H1 (cell line): ENCODE data around the gene SLU7. TPM values are rescaled to one million over a fixed set of nuclear protein-coding genes. Genes with fewer than 3 reads are reported as not detected.
A peak's percentile ranks its signal among the peaks of the same experiment; 100 is the strongest.

Experiments
- CTCF ChIA-PET: fragments of 300-600 bp; sonication (Branson Sonifier 250); formaldehyde crosslinking; loops from one replicate; lab custom pipeline; 2021; ENCODE audit not compliant: partially characterized antibody; lab: Charles Lee
- POLR2A ChIA-PET: fragments of 300-600 bp; sonication (Branson Sonifier 250); formaldehyde crosslinking; loops from one replicate; lab custom pipeline; 2021; ENCODE audit warnings: inconsistent platforms; ENCODE audit not compliant: partially characterized antibody; lab: Charles Lee
- DNase-seq, 2 experiments: peaks; one replicate each; pipeline versions ENCODE4 v3.0.0 to v3.0.0-alpha.2; 2010 to 2022; ENCODE audit warnings: low spot score in 2 of 2, low read depth in 1 of 2, mixed read lengths in 1 of 2
- FAIRE-seq: peaks from 2 replicates; lab custom pipeline; 2011; peaks lifted over from hg19 to GRCh38; lab: Jason Lieb, UNC
- H2AFZ ChIP-seq: 2 replicates; pipeline ENCODE4 v1.8.1; 2012; ENCODE audit warnings: low read length, inconsistent platforms
- H2AK5ac ChIP-seq: 2 replicates; pipeline ENCODE4 v1.6.1; 2013; ENCODE audit warnings: low read depth, low read length
- H2BK120ac ChIP-seq: replicated peaks from 2 replicates; pipeline ENCODE3; 2013; ENCODE audit warnings: low read depth, low read length, inconsistent platforms
- H2BK12ac ChIP-seq: 2 replicates; pipeline ENCODE4 v1.6.1; 2013; ENCODE audit warnings: low read depth, low read length
- H2BK15ac ChIP-seq: 2 replicates; pipeline ENCODE4 v1.6.1; 2013; ENCODE audit warnings: low read length
- H2BK20ac ChIP-seq: 2 replicates; pipeline ENCODE4 v1.6.1; 2013; ENCODE audit warnings: low read length
- H2BK5ac ChIP-seq: 2 replicates; pipeline ENCODE4 v1.6.1; 2013; ENCODE audit warnings: low read depth, low read length
- H3K14ac ChIP-seq: 2 replicates; pipeline ENCODE4 v1.6.1; 2013; ENCODE audit warnings: inconsistent platforms; ENCODE audit not compliant: insufficient read length
- H3K18ac ChIP-seq: 2 replicates; pipeline ENCODE4 v1.6.1; 2013; ENCODE audit warnings: low read length; ENCODE audit errors: extremely low read depth
- H3K23ac ChIP-seq: 2 replicates; pipeline ENCODE4 v1.6.1; 2013; ENCODE audit warnings: inconsistent platforms; ENCODE audit not compliant: insufficient read length
- H3K23me2 ChIP-seq: 2 replicates; pipeline ENCODE4 v1.6.1; 2013; ENCODE audit warnings: low read depth, low read length
- H3K27ac ChIP-seq: 2 replicates; pipeline ENCODE4 v1.6.1; 2011; ENCODE audit warnings: low read depth, low read length, inconsistent platforms
- H3K27me3 ChIP-seq, 4 experiments: replicated peaks in 1 of 4; 1 replicate in 1 of 4; 2 replicates in 3 of 4; pipeline versions ENCODE4 v1.6.1 to v1.8.1; 2011 to 2013; ENCODE audit warnings: low read length in 3 of 4, mild to moderate bottlenecking in 3 of 4, inconsistent platforms in 2 of 4, mixed read lengths in 2 of 4, moderate library complexity in 1 of 4; ENCODE audit not compliant: control insufficient read depth in 3 of 4, insufficient read depth in 3 of 4; ENCODE audit errors: extremely low read depth in 1 of 4
- H3K36me3 ChIP-seq, 4 experiments: 2 replicates each; pipeline versions ENCODE4 v1.6.1 to v1.8.1; 2011 to 2013; ENCODE audit warnings: mild to moderate bottlenecking in 4 of 4, low read length in 3 of 4, moderate library complexity in 2 of 4, control low read depth in 1 of 4, inconsistent platforms in 1 of 4; ENCODE audit not compliant: insufficient read depth in 4 of 4, control insufficient read depth in 2 of 4
- H3K4ac ChIP-seq: replicated peaks from 2 replicates; pipeline ENCODE3; 2013; ENCODE audit warnings: low read length, low read depth, mixed read lengths, inconsistent platforms; ENCODE audit not compliant: insufficient read length
- H3K4me1 ChIP-seq, 4 experiments: replicated peaks in 1 of 4; 1 replicate in 1 of 4; 2 replicates in 3 of 4; pipeline versions ENCODE4 v1.6.1 to v1.8.1; 2011 to 2013; ENCODE audit warnings: low read length in 3 of 4, inconsistent platforms in 2 of 4, mixed read lengths in 1 of 4; ENCODE audit not compliant: insufficient read depth in 4 of 4, control insufficient read depth in 3 of 4
- H3K4me2 ChIP-seq, 2 experiments: 2 replicates each; pipeline versions ENCODE4 v1.6.1 to v1.8.1; 2011 to 2013; ENCODE audit warnings: low read depth in 2 of 2, low read length in 2 of 2, control low read depth in 1 of 2, inconsistent platforms in 1 of 2, mild to moderate bottlenecking in 1 of 2; ENCODE audit not compliant: insufficient read depth in 1 of 2
- H3K4me3 ChIP-seq, 4 experiments: fragments of 200-600, 300-600 bp in 1 of 4; sonication (generic), shearing (Covaris generic), sonication (Bioruptor Twin) in 1 of 4; 2 replicates each; pipeline versions ENCODE4 v1.5.1 to v1.8.1; 2011 to 2016; ENCODE audit warnings: low read length in 4 of 4, low read depth in 3 of 4, control low read depth in 2 of 4, inconsistent platforms in 2 of 4, mild to moderate bottlenecking in 2 of 4, mixed read lengths in 1 of 4, moderate library complexity in 1 of 4; ENCODE audit not compliant: insufficient read depth in 2 of 4; ENCODE audit errors: extremely low read depth in 1 of 4
- H3K56ac ChIP-seq: replicated peaks from 2 replicates; pipeline ENCODE3; 2013; ENCODE audit warnings: low read depth, mild to moderate bottlenecking, mixed read lengths, low read length, inconsistent platforms; ENCODE audit not compliant: insufficient read length
- H3K79me1 ChIP-seq: 2 replicates; pipeline ENCODE4 v1.6.1; 2013; ENCODE audit warnings: low read depth, low read length, control low read depth
- H3K79me2 ChIP-seq, 2 experiments: 2 replicates each; pipeline versions ENCODE4 v1.6.1 to v1.8.1; 2012 to 2013; ENCODE audit warnings: low read length in 2 of 2, mild to moderate bottlenecking in 2 of 2, inconsistent platforms in 1 of 2; ENCODE audit not compliant: insufficient read depth in 2 of 2, control insufficient read depth in 1 of 2
- H3K9ac ChIP-seq, 4 experiments: replicated peaks in 1 of 4; 1 replicate in 1 of 4; 2 replicates in 3 of 4; pipeline versions ENCODE4 v1.6.1 to v1.8.1; 2011 to 2013; ENCODE audit warnings: low read depth in 3 of 4, low read length in 3 of 4, control low read depth in 2 of 4, mild to moderate bottlenecking in 2 of 4, moderate library complexity in 2 of 4, inconsistent platforms in 1 of 4; ENCODE audit errors: extremely low read depth in 1 of 4
- H3K9me3 ChIP-seq, 2 experiments: 2 replicates each; pipeline versions ENCODE4 v1.6.1 to v1.8.1; 2012 to 2013; ENCODE audit warnings: mild to moderate bottlenecking in 2 of 2, moderate library complexity in 2 of 2, control low read depth in 1 of 2, inconsistent platforms in 1 of 2, low read depth in 1 of 2, low read length in 1 of 2, mixed read lengths in 1 of 2; ENCODE audit not compliant: insufficient read depth in 2 of 2
- H4K20me1 ChIP-seq, 2 experiments: replicated peaks in 1 of 2; 2 replicates each; pipeline versions ENCODE3 to v1.8.1; 2011 to 2013; ENCODE audit warnings: inconsistent platforms in 2 of 2, low read length in 2 of 2, mild to moderate bottlenecking in 1 of 2; ENCODE audit not compliant: insufficient read depth in 2 of 2, control insufficient read depth in 1 of 2
- H4K5ac ChIP-seq: 2 replicates; pipeline ENCODE4 v1.6.1; 2013; ENCODE audit warnings: low read length, low read depth, mixed read lengths, inconsistent platforms; ENCODE audit not compliant: insufficient read length
- H4K8ac ChIP-seq: 2 replicates; pipeline ENCODE4 v1.8.0; 2013; ENCODE audit warnings: mild to moderate bottlenecking, moderate library complexity, low read length, inconsistent platforms; ENCODE audit not compliant: insufficient read depth; ENCODE audit errors: extremely low read depth
- H4K91ac ChIP-seq: replicated peaks from 2 replicates; pipeline ENCODE3; 2013; ENCODE audit warnings: low read length, mixed read lengths, inconsistent platforms; ENCODE audit not compliant: insufficient read length
- ASH2L ChIP-seq: fragments of 200-600, 300-600 bp; sonication (generic); IDR thresholded peaks from one replicate; pipeline ENCODE4 v1.7.1; 2017; ENCODE audit warnings: low read length
- BCL11A ChIP-seq, 2 experiments: IDR thresholded peaks; one replicate each; pipeline ENCODE4 v1.6.1; 2011; ENCODE audit warnings: low read depth in 2 of 2, low read length in 2 of 2, mild to moderate bottlenecking in 2 of 2
- CTBP2 ChIP-seq: IDR thresholded peaks from 2 replicates; pipeline ENCODE4 v1.7.0; 2011; ENCODE audit warnings: borderline replicate concordance, mild to moderate bottlenecking, moderate library complexity, mixed read lengths, low read length; ENCODE audit not compliant: insufficient read depth, insufficient read length
- GTF2F1 ChIP-seq: IDR thresholded peaks from 2 replicates; pipeline ENCODE4 v1.6.1; 2012; ENCODE audit warnings: low read depth, low read length, improper control_type of control experiment, borderline replicate concordance
- JUND ChIP-seq: IDR thresholded peaks from 2 replicates; pipeline ENCODE4 v1.6.1; 2011; ENCODE audit warnings: mild to moderate bottlenecking, improper control_type of control experiment, low read length
- KDM4A ChIP-seq: IDR thresholded peaks from one replicate; pipeline ENCODE4 v1.7.1; 2012; ENCODE audit warnings: low read depth, mild to moderate bottlenecking, moderate library complexity, low read length, inconsistent platforms; ENCODE audit not compliant: severe bottlenecking
- KDM5A ChIP-seq: fragments of 200-600 bp; IDR thresholded peaks from 2 replicates; pipeline ENCODE4 v1.7.1; 2012; ENCODE audit warnings: mild to moderate bottlenecking, low read length, inconsistent platforms, mixed read lengths
- MAFK ChIP-seq: IDR thresholded peaks from 2 replicates; pipeline ENCODE4 v1.6.1; 2012; ENCODE audit warnings: low read depth, mild to moderate bottlenecking, improper control_type of control experiment, low read length
- PHF8 ChIP-seq: fragments of 200-600 bp; sonication (generic); conservative IDR thresholded peaks from 2 replicates; pipeline ENCODE4 v1.7.1; 2012; ENCODE audit warnings: low read depth, mild to moderate bottlenecking, inconsistent platforms, low read length, moderate library complexity
- RFX5 ChIP-seq: IDR thresholded peaks from 2 replicates; pipeline ENCODE4 v1.6.1; 2011; ENCODE audit warnings: low read depth, low read length, improper control_type of control experiment, borderline replicate concordance
- SIN3A ChIP-seq, 2 experiments: IDR thresholded peaks in 1 of 2; conservative IDR thresholded peaks in 1 of 2; 2 replicates each; pipeline ENCODE4 v1.6.1; 2011 to 2012; ENCODE audit warnings: low read length in 2 of 2, improper control_type of control experiment in 1 of 2, low read depth in 1 of 2, mild to moderate bottlenecking in 1 of 2
- SIRT6 ChIP-seq: IDR thresholded peaks from one replicate; pipeline ENCODE4 v1.7.1; 2012; ENCODE audit warnings: low read length, inconsistent platforms
- TAF1 ChIP-seq: IDR thresholded peaks from 2 replicates; pipeline ENCODE4 v1.6.1; 2011; ENCODE audit warnings: mild to moderate bottlenecking, low read depth, low read length
- TEAD4 ChIP-seq: IDR thresholded peaks from 2 replicates; pipeline ENCODE4 v1.6.1; 2012; ENCODE audit warnings: low read depth, low read length, inconsistent platforms, mixed read lengths
- ZNF274 ChIP-seq: IDR thresholded peaks from 2 replicates; pipeline ENCODE4 v1.7.0; 2012; ENCODE audit warnings: low read length, borderline replicate concordance; ENCODE audit errors: extremely low read depth
- WGBS, 2 experiments: shearing (Covaris generic) in 1 of 2; methylation state at CpG; one replicate each; pipeline versions ENCODE4 v1.1.6 to v1.1.7; 2013 to 2015; ENCODE audit warnings: low lambda C conversion rate in 2 of 2, mixed read lengths in 2 of 2, inconsistent platforms in 1 of 2, low coverage in 1 of 2, missing lambda C conversion rate in 1 of 2; ENCODE audit not compliant: insufficient replicate concordance in 2 of 2, insufficient coverage in 1 of 2, insufficient read length in 1 of 2; ENCODE audit errors: extremely low coverage in 1 of 2, missing lambda C conversion rate in 1 of 2; 5-methylcytosine and 5-hydroxymethylcytosine counted together
- polyA plus RNA-seq, 7 experiments: library from polyadenylated mRNA; depleted of rRNA in 3 of 7; stranded (reverse) in 5 of 7; unstranded in 2 of 7; fragments of >200 nt in 5 of 7; fragments of 200-250 nt in 2 of 7; gene quantifications; 1 replicate in 5 of 7; 2 replicates in 1 of 7; 4 replicates in 1 of 7; pipeline versions ENCODE4 v1.2.1 to v1.2.3, GENCODE V29; 2011 to 2013; ENCODE audit warnings: missing spikeins in 2 of 7, mixed read lengths in 2 of 7
- total RNA-seq: library from RNA; stranded (reverse); fragmentation: NEBNext Ultra II Directional; extraction: Animal tissue kit (Norgen Biotek cat#: 25700); gene quantifications from 2 replicates; pipeline ENCODE4 v1.2.1, GENCODE V29; 2021

SLU7 gene
- total and polyA plus RNA-seq, 2 of the 8 experiments (the other 6 are each of a cell fraction or from before 2014, with no cell fraction given) = 6.0 to 34.1 TPM

DNA sequence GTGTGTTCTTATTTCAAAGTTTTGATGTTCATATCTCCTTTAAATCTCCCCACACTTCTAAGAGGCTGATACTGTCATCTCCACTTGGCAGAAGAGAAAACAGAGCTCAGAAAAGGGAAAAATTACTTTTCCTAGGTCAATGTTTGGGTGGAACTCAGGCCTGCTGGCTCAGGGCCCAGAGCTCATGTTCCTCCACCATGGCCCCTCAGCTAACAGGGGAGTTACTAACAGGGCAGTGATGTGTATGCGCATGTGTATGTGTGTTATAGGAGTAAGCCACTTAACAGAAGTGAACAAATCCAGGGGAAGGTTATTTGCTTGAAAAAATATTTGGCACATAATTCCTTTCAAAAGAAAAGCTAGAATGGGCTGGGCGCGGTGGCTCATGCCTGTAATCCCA lies 51.0 kb downstream of the SLU7 start:
- H3K36me3 ChIP-seq = no peaks in the 10 kb centered on the region
- H3K23ac ChIP-seq = no peak overlapping the region
- H3K4me2 ChIP-seq = no peak overlapping the region
- peaks cover 3 to 5% (median 4%) of the 10 kb centered on the region in 4 experiments; a peak in 4 of 7 replicates for H3K4me1 ChIP-seq
- H3K9me3 ChIP-seq = no peaks in the 10 kb centered on the region
- WGBS, 2 experiments = 97% methylated on average over 3 of the region's 3 CpGs; no CpG with 5 or more reads in 1 of the 2 experiments
- H3K4me3 ChIP-seq = no peak overlapping the region
- no peak overlapping the region for H2BK5ac ChIP-seq
- no peak overlapping the region for H2BK12ac ChIP-seq
- DNase-seq (peak in 1 of 2 experiments; percentile 1), FAIRE-seq (no peak)
- no peak overlapping the region for H2BK120ac ChIP-seq
- H3K18ac ChIP-seq = no peak overlapping the region
- H3K27me3 ChIP-seq = peaks cover 1 to 15% (median 10%) of the 10 kb centered on the region in 4 experiments
- H3K4ac ChIP-seq = no peak overlapping the region
- no peak overlapping the region for H4K8ac ChIP-seq
- H3K79me2 ChIP-seq = no peaks in the 10 kb centered on the region
- no peak overlapping the region for H3K9ac ChIP-seq
- H3K14ac ChIP-seq = no peak overlapping the region
- no peak overlapping the region for H2BK20ac ChIP-seq
- CTCF ChIA-PET = interaction anchor here (0.6 to 3.4 kb wide), 5 partner anchors 11 to 346 kb away, joined by 4 to 11 read pairs (median 4); no protein-coding TSS in a partner anchor
- H3K56ac ChIP-seq = no peak overlapping the region
- H2AFZ ChIP-seq = no peak overlapping the region
- 0 out of 2 replicates have a peak, but pooled peaks cover 4% of the 10 kb centered on the region for H3K23me2 ChIP-seq
- H2BK15ac ChIP-seq = no peak overlapping the region
- H2AK5ac ChIP-seq = no peak overlapping the region
- H4K20me1 ChIP-seq = no peaks in the 10 kb centered on the region
- no peak overlapping the region for H4K5ac ChIP-seq
- no peaks in the 10 kb centered on the region for H3K79me1 ChIP-seq
- no peak overlapping the region for H4K91ac ChIP-seq
- no peak overlapping the region for H3K27ac ChIP-seq
- POLR2A ChIA-PET = interaction anchor here (0.7 kb wide), 1 partner anchor 25 kb away, joined by 3 read pairs; no protein-coding TSS in a partner anchor
- TF ChIP-seq BCL11A (IDR thresholded peaks at IDR 0.05; ENCODE audit: low read depth in 2 of 2, low read length in 2 of 2) (no peak), RFX5 (no peak), TAF1 (no peak), KDM5A (no peak), PHF8 (no peak), KDM4A (no peak), ZNF274 (no peak), SIN3A (conservative IDR thresholded peaks at IDR 0.05 in 1 of 2, IDR thresholded peaks at IDR 0.05 in 1 of 2; ENCODE audit: low read depth in 1 of 2, low read length in 2 of 2) (no peak), CTBP2 (no peak), MAFK (no peak), SIRT6 (no peak), JUND (no peak), TEAD4 (no peak), ASH2L (no peak), GTF2F1 (no peak)
